HepG2 (cell line): ENCODE measurements around the gene FNBP1L. TPM values are rescaled to one million over a fixed set of nuclear protein-coding genes. Genes with fewer than 3 reads are reported as not detected.

Experiments used
- ATAC-seq: fragments of 200-7000 bp; cut with Tn5 transposase; 3 replicates; pipeline ENCODE4 v1.9.1; 2020; ENCODE audit warnings: mild to moderate bottlenecking, moderate library complexity
- BruUV-seq: library from RNA; stranded (reverse); fragments of 400-500 nt; replicated peaks from 2 replicates; lab custom pipeline; 2021; lab: Mats Ljungman, UMichigan
- CTCF ChIA-PET: fragments of 300-600 bp; formaldehyde crosslinking; extraction: SDS; loops from one replicate; lab custom pipeline; 2021; ENCODE audit warnings: low total read pairs, inconsistent platforms, low intra/inter-chr PET ratio; lab: Yijun Ruan, JAX
- POLR2A ChIA-PET: fragments of 350-600 bp; sonication (Branson Sonifier 250); formaldehyde crosslinking; loops from one replicate; lab custom pipeline; 2020; ENCODE audit warnings: antibody characterized with exemption, inconsistent platforms; lab: Yijun Ruan, JAX
- DNase-seq: peaks from one replicate; pipeline ENCODE4 v3.0.0-alpha.2; 2015; ENCODE audit warnings: low spot score
- FAIRE-seq: peaks from 3 replicates; lab custom pipeline; 2011; peaks lifted over from hg19 to GRCh38; lab: Jason Lieb, UNC
- H2AFZ ChIP-seq: one replicate; pipeline ENCODE4 v1.6.1; 2011; ENCODE audit warnings: low read length, inconsistent platforms
- H3K27ac ChIP-seq: fragments of 300-600 bp; 3 replicates; pipeline ENCODE4 v1.8.0; 2011; ENCODE audit warnings: mixed run types, mild to moderate bottlenecking, mixed read lengths, low read length, inconsistent platforms; ENCODE audit not compliant: insufficient read depth; ENCODE audit errors: extremely low read length
- H3K27me3 ChIP-seq, 2 experiments: fragments of 200-600 bp in 1 of 2; 2 replicates in 1 of 2; 3 replicates in 1 of 2; pipeline versions ENCODE4 v1.6.0 to v1.8.0; 2011; ENCODE audit warnings: low read length in 2 of 2, mild to moderate bottlenecking in 2 of 2, moderate library complexity in 2 of 2, inconsistent platforms in 1 of 2; ENCODE audit not compliant: insufficient read depth in 2 of 2, control insufficient read depth in 1 of 2
- H3K36me3 ChIP-seq, 2 experiments: fragments of 200-600 bp in 1 of 2; replicated peaks in 1 of 2; 2 replicates in 1 of 2; 3 replicates in 1 of 2; pipeline versions ENCODE4 v1.5.1 to v1.8.0; 2011; ENCODE audit warnings: low read length in 2 of 2, inconsistent platforms in 1 of 2; ENCODE audit not compliant: insufficient read depth in 2 of 2, control insufficient read depth in 1 of 2
- H3K4me1 ChIP-seq: 2 replicates; pipeline ENCODE4 v1.5.1; 2012; ENCODE audit warnings: low read length, inconsistent platforms; ENCODE audit not compliant: insufficient read depth
- H3K4me2 ChIP-seq: 2 replicates; pipeline ENCODE4 v1.6.0; 2011; ENCODE audit warnings: low read depth, low read length, inconsistent platforms
- H3K4me3 ChIP-seq, 3 experiments: fragments of 200-600 bp in 1 of 3; sonication (generic), shearing (Covaris generic) in 1 of 3; replicated peaks in 1 of 3; 2 replicates each; pipeline ENCODE4 v1.5.1; 2011 to 2016; ENCODE audit warnings: low read length in 3 of 3, inconsistent platforms in 2 of 3, low read depth in 2 of 3, mild to moderate bottlenecking in 2 of 3, control low read depth in 1 of 3, mixed read lengths in 1 of 3; ENCODE audit not compliant: insufficient read depth in 1 of 3
- H3K79me2 ChIP-seq: one replicate; pipeline ENCODE4 v1.6.1; 2011; ENCODE audit warnings: low read length, inconsistent platforms; ENCODE audit not compliant: insufficient read depth
- H3K9ac ChIP-seq: 2 replicates; pipeline ENCODE4 v1.6.0; 2011; ENCODE audit warnings: mild to moderate bottlenecking, low read depth, low read length, inconsistent platforms; ENCODE audit not compliant: insufficient read depth
- H3K9me3 ChIP-seq: 2 replicates; pipeline ENCODE4 v1.5.1; 2012; ENCODE audit warnings: mild to moderate bottlenecking, low read length
- H4K20me1 ChIP-seq: 2 replicates; pipeline ENCODE4 v1.6.0; 2011; ENCODE audit warnings: inconsistent platforms, mild to moderate bottlenecking, low read length, moderate library complexity; ENCODE audit not compliant: insufficient read depth
- EP300 ChIP-seq, 3 experiments: sonication (generic) in 1 of 3; formaldehyde crosslinking in 1 of 3; IDR thresholded peaks; 2 replicates each; pipeline versions ENCODE4 v1.5.1 to v1.6.1; 2011 to 2020; ENCODE audit warnings: low read depth in 2 of 3, low read length in 2 of 3, borderline replicate concordance in 1 of 3, improper control_type of control experiment in 1 of 3, mild to moderate bottlenecking in 1 of 3, missing genetic modification reagents in 1 of 3, moderate library complexity in 1 of 3
- HMGA1 ChIP-seq: sonication (generic); formaldehyde crosslinking; conservative IDR thresholded peaks from 2 replicates; pipeline ENCODE4 v1.4.0; 2020; ENCODE audit warnings: missing genetic modification reagents
- JUNB ChIP-seq: sonication (generic); formaldehyde crosslinking; IDR thresholded peaks from 2 replicates; pipeline ENCODE4 v1.8.0; 2022; ENCODE audit warnings: missing genetic modification reagents, mild to moderate bottlenecking, borderline replicate concordance
- KLF13 ChIP-seq: sonication (generic); formaldehyde crosslinking; IDR thresholded peaks from 2 replicates; pipeline ENCODE4 v1.4.0; 2020; ENCODE audit warnings: mild to moderate bottlenecking, missing genetic modification reagents
- MBNL3 ChIP-seq: fragments of 250-450 bp; sonication (Bioruptor Pico); conservative IDR thresholded peaks from 2 replicates; pipeline ENCODE4 v1.8.0; 2022; ENCODE audit warnings: mild to moderate bottlenecking, inconsistent platforms
- NPAS2 ChIP-seq: sonication (generic); formaldehyde crosslinking; IDR thresholded peaks from 2 replicates; pipeline ENCODE4 v1.8.0; 2022; ENCODE audit warnings: mild to moderate bottlenecking, missing genetic modification reagents, borderline replicate concordance
- POGZ ChIP-seq: sonication (generic); formaldehyde crosslinking; IDR thresholded peaks from 2 replicates; pipeline ENCODE4 v1.4.0; 2020; ENCODE audit warnings: mild to moderate bottlenecking, missing genetic modification reagents
- SIN3B ChIP-seq: fragments of 150-350 bp; IDR thresholded peaks from 2 replicates; pipeline ENCODE4 v1.6.1; 2014; ENCODE audit warnings: low read length
- ZBTB1 ChIP-seq: sonication (generic); formaldehyde crosslinking; IDR thresholded peaks from 2 replicates; pipeline ENCODE4 v1.4.0; 2020; ENCODE audit warnings: missing genetic modification reagents, borderline replicate concordance
- ZNF121 ChIP-seq: sonication (generic); formaldehyde crosslinking; IDR thresholded peaks from 2 replicates; pipeline ENCODE4 v1.5.0; 2020; ENCODE audit warnings: mild to moderate bottlenecking, missing genetic modification reagents
- ZNF253 ChIP-seq: sonication (generic); formaldehyde crosslinking; IDR thresholded peaks from 2 replicates; pipeline ENCODE4 v1.8.0; 2022; ENCODE audit warnings: mild to moderate bottlenecking, missing genetic modification reagents, borderline replicate concordance
- ZNF687 ChIP-seq: sonication (generic); formaldehyde crosslinking; IDR thresholded peaks from 2 replicates; pipeline ENCODE4 v1.5.1; 2020; ENCODE audit warnings: mild to moderate bottlenecking, missing genetic modification reagents, moderate library complexity
- ZNF777 ChIP-seq: sonication (generic); formaldehyde crosslinking; IDR thresholded peaks from 2 replicates; pipeline ENCODE4 v1.4.0; 2020; ENCODE audit warnings: missing genetic modification reagents
- ZNF878 ChIP-seq: sonication (generic); formaldehyde crosslinking; IDR thresholded peaks from 2 replicates; pipeline ENCODE4 v1.8.1; 2023; ENCODE audit warnings: mild to moderate bottlenecking, missing genetic modification reagents, moderate library complexity
- ZSCAN21 ChIP-seq: sonication (generic); formaldehyde crosslinking; IDR thresholded peaks from 2 replicates; pipeline ENCODE4 v1.8.0; 2022; ENCODE audit warnings: mild to moderate bottlenecking, missing genetic modification reagents, moderate library complexity, borderline replicate concordance
- WGBS: methylation state at CpG from one replicate; pipeline ENCODE4 v1.1.6; 2017; ENCODE audit warnings: low lambda C conversion rate; 5-methylcytosine and 5-hydroxymethylcytosine counted together
- in situ Hi-C: cut with HindIII; loops from 2 replicates; pipeline ENCODE4 v1.10.0; 2017; ENCODE audit warnings: low pct_unique_long_range_greater_than_20kb; ENCODE audit not compliant: extremely low pct_ligation_motif_present
- intact Hi-C: fragments of 100-400 bp; cut with micrococcal nuclease; formaldehyde crosslinking; loops from one replicate; pipeline ENCODE4 v1.10.0; 2022; ENCODE audit not compliant: unreplicated experiment
- polyA plus RNA-seq, 8 experiments: library from polyadenylated mRNA; depleted of rRNA in 3 of 8; stranded (reverse) in 7 of 8; unstranded in 1 of 8; fragments of >200 nt; fragmentation: Illumina TruSeq in 4 of 8; extraction: Trizol in 4 of 8; gene quantifications; 2 replicates each; pipeline versions ENCODE4 v1.2.1 to v1.2.3, GENCODE V29; 2011 to 2016; ENCODE audit warnings: low read depth in 4 of 8, missing spikeins in 1 of 8, mixed read lengths in 1 of 8; ENCODE audit not compliant: insufficient read depth in 1 of 8
- total RNA-seq, 5 experiments: library from RNA; depleted of rRNA; stranded (reverse); fragments of >200 nt; fragmentation: Illumina TruSeq; extraction: Trizol; gene quantifications; 2 replicates each; pipeline ENCODE4 v1.2.3, GENCODE V29; 2016; ENCODE audit warnings: low read depth in 1 of 5
- TF ChIP-seq, protein P1 (sequence below): sonication (generic); formaldehyde crosslinking; IDR thresholded peaks from 2 replicates; pipeline ENCODE4 v1.5.0; 2020; ENCODE audit warnings: missing genetic modification reagents
- TF ChIP-seq, protein P2 (sequence below): sonication (generic); formaldehyde crosslinking; IDR thresholded peaks from 2 replicates; pipeline ENCODE4 v1.4.0; 2020; ENCODE audit warnings: missing genetic modification reagents

The FNBP1L gene
- total and polyA plus RNA-seq, 2 of the 13 experiments (the other 11 are each of a cell fraction or from before 2014, with no cell fraction given) = 24.1 to 27.1 TPM

DNA sequence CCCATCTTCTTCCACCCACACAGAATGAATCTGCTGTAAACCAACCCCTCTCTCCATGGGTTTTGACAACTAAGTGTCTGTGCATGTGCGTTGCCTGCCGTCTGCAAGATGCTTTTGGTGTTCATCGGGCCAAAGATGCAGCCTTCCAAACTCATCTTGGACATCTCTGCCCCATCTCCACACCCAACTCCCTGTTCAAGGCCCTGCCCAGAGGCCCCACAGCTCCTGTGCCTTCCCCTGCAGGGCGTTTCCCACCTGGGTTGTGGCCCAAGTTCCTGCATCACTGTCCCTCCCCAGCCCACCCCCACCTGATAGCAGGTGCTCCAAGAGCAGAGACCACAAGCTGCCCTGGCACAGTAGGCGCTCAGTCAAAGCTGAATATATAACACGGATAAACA, 130.5 kb downstream of the FNBP1L start:
- ChIA-PET CTCF (no interaction called here), POLR2A (interaction anchor here (6.9 to 7.6 kb wide), 2 partner anchors 14 to 38 kb away, joined by 33 to 56 read pairs; no protein-coding TSS in a partner anchor)
- no peak for FAIRE-seq
- Histone ChIP-seq H3K9me3 (no peaks in the 10 kb centered on the region), H3K4me3 (no peak overlapping the region), H3K9ac (no peak overlapping the region), H3K4me1 (peaks cover 36% of the 10 kb centered on the region), H3K27me3 (no peaks in the 10 kb centered on the region), H2AFZ (no peak overlapping the region), H3K4me2 (no peak overlapping the region), H3K79me2 (no peaks in the 10 kb centered on the region), H3K27ac (no peak overlapping the region), H4K20me1 (no peaks in the 10 kb centered on the region), H3K36me3 (peaks cover 4 to 28% of the 10 kb centered on the region in 2 experiments; a peak in 4 of 5 replicates)
- intact Hi-C loops = no loop called here
- no peak for ATAC-seq
- in situ Hi-C loops = no loop called here
- 99% methylated on average over 6 of the region's 6 CpGs for WGBS
- TF ChIP-seq ZBTB1 (no peak), KLF13 (CRISPR knock-in tag) (no peak), NPAS2 (CRISPR knock-in tag) (no peak), ZSCAN21 (no peak), ZNF777 (CRISPR knock-in tag) (no peak), ZNF121 (CRISPR knock-in tag) (no peak), ZNF253 (CRISPR knock-in tag) (no peak), HMGA1 (CRISPR knock-in tag) (no peak), JUNB (no peak), MBNL3 (CRISPR knock-in tag) (no peak), ZNF878 (CRISPR knock-in tag) (no peak), POGZ (CRISPR knock-in tag) (no peak), SIN3B (no peak), EP300 (IDR thresholded peaks at IDR 0.05; ENCODE audit: low read depth in 2 of 2, low read length in 2 of 2) (no peak), EP300 (CRISPR knock-in tag; IDR thresholded peaks at IDR 0.05; ENCODE audit: borderline replicate concordance) (no peak), ZNF687 (CRISPR knock-in tag) (no peak)
- TF ChIP-seq, protein P1, sequence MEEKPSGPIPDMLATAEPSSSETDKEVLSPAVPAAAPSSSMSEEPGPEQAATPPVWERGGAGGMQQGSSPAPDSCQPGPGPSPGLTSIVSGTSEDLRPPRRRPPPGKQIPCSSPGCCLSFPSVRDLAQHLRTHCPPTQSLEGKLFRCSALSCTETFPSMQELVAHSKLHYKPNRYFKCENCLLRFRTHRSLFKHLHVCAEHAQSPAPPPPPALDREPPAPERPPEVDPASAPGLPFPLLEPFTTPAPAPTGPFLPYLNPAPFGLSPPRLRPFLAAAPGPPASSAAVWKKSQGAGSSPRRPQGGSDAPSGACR (CRISPR knock-in tag) = no peak
- TF ChIP-seq, protein P2, sequence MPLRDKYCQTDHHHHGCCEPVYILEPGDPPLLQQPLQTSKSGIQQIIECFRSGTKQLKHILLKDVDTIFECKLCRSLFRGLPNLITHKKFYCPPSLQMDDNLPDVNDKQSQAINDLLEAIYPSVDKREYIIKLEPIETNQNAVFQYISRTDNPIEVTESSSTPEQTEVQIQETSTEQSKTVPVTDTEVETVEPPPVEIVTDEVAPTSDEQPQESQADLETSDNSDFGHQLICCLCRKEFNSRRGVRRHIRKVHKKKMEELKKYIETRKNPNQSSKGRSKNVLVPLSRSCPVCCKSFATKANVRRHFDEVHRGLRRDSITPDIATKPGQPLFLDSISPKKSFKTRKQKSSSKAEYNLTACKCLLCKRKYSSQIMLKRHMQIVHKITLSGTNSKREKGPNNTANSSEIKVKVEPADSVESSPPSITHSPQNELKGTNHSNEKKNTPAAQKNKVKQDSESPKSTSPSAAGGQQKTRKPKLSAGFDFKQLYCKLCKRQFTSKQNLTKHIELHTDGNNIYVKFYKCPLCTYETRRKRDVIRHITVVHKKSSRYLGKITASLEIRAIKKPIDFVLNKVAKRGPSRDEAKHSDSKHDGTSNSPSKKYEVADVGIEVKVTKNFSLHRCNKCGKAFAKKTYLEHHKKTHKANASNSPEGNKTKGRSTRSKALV = no peak
- no TSS peak for BruUV-seq
- DNase-seq = no peak
